Stimulated activated CD4-positive, alpha-beta T cell treated with anti-CD3 and anti-CD28 coated beads, Interleukin-15, amount 100 ng/mL, for 48 hours (primary cell): ENCODE measurements around the gene MYO1E.

Experiments
- DNase-seq, 2 donors: peaks; one replicate each; pipeline ENCODE4 v3.0.0-alpha.2; 2020; ENCODE audit warnings: low read depth in 2 of 2

Gene MYO1E

GRCh38 chr15:59262316-59262715, 110.4 kb downstream of the MYO1E start:
- no peak for DNase-seq

GRCh38 chr15:59260090-59260489, 112.6 kb downstream of the MYO1E start:
- no peak for DNase-seq

GRCh38 chr15:59259137-59259943, 113.3 kb downstream of the MYO1E start:
- DNase-seq, result no peak

- no peak for DNase-seq
These were observed 114.4 kb downstream of the MYO1E start for GRCh38 chr15:59258317-59258716.

GRCh38 chr15:59257140-59257539, 115.5 kb downstream of the MYO1E start:
- no peak for DNase-seq

- no peak for DNase-seq
These were observed 116.2 kb downstream of the MYO1E start for GRCh38 chr15:59256482-59256881.

- DNase-seq, result peak in 1 of 2 donors; percentile 14
These were observed 116.9 kb downstream of the MYO1E start for GRCh38 chr15:59255680-59256336.

GRCh38 chr15:59252137-59252536, 120.5 kb downstream of the MYO1E start:
- no peak for DNase-seq

- DNase-seq, result no peak
These were observed 121.4 kb downstream of the MYO1E start for GRCh38 chr15:59251001-59251845.

GRCh38 chr15:59250249-59250648, 122.4 kb downstream of the MYO1E start:
- DNase-seq, result no peak

GRCh38 chr15:59249816-59250215, 122.9 kb downstream of the MYO1E start:
- no peak for DNase-seq

- peak; percentile 10 to 34 for DNase-seq
These were observed 125.3 kb downstream of the MYO1E start for GRCh38 chr15:59247364-59247763.

GRCh38 chr15:59245559-59245958, 127.1 kb downstream of the MYO1E start:
- no peak for DNase-seq

GRCh38 chr15:59244337-59244736, 128.3 kb downstream of the MYO1E start:
- DNase-seq, result no peak

GRCh38 chr15:59243622-59244021, 129.0 kb downstream of the MYO1E start:
- no peak for DNase-seq

GRCh38 chr15:59242649-59243048, 130.0 kb downstream of the MYO1E start:
- DNase-seq, result no peak

GRCh38 chr15:59240036-59240435, 132.6 kb downstream of the MYO1E start:
- no peak for DNase-seq

- DNase-seq, result no peak
These were observed 134.7 kb downstream of the MYO1E start for GRCh38 chr15:59237924-59238331.

- no peak for DNase-seq
These were observed 135.4 kb downstream of the MYO1E start for GRCh38 chr15:59237119-59237855.

GRCh38 chr15:59236394-59236793, 136.3 kb downstream of the MYO1E start:
- DNase-seq, result no peak

GRCh38 chr15:59232476-59232875, 140.2 kb downstream of the MYO1E start:
- no peak for DNase-seq
